Fibroblast of the aortic adventitia (primary cell): ENCODE measurements around the gene ADARB2. TPM values are rescaled to one million over a fixed set of nuclear protein-coding genes. Genes with fewer than 3 reads are reported as not detected.

ENCODE experiments used
- DNase-seq: peaks from one replicate; pipeline ENCODE4 v3.0.0-alpha.2; 2010; ENCODE audit warnings: low read depth
- H3K4me3 ChIP-seq: 2 replicates; pipeline ENCODE4 v1.5.1; 2011; ENCODE audit warnings: low read depth, mild to moderate bottlenecking, control low read depth, low read length, moderate library complexity
- CTCF ChIP-seq: IDR thresholded peaks from 2 replicates; pipeline ENCODE4 v1.5.1; 2011; ENCODE audit warnings: mild to moderate bottlenecking, low read length, control low read depth, inconsistent platforms; ENCODE audit not compliant: insufficient read depth
- total RNA-seq: library from RNA; depleted of rRNA; stranded (reverse); fragments of >200 nt; gene quantifications from 2 replicates; pipeline ENCODE4 v1.2.3, GENCODE V29; 2012; ENCODE audit warnings: low replicate concordance

Gene ADARB2
- total RNA-seq, 1 donor, result not detected

- TF ChIP-seq CTCF, result no peak
- no peak overlapping the region for H3K4me3 ChIP-seq
- no peak for DNase-seq
Measured at GRCh38 chr10:1679821-1680650, 57.3 kb downstream of the ADARB2 start.

GRCh38 chr10:1678084-1678483 lies 59.2 kb downstream of the ADARB2 start:
- no peak for DNase-seq
- no peak for TF ChIP-seq CTCF
- H3K4me3 ChIP-seq, result no peak overlapping the region

DNA sequence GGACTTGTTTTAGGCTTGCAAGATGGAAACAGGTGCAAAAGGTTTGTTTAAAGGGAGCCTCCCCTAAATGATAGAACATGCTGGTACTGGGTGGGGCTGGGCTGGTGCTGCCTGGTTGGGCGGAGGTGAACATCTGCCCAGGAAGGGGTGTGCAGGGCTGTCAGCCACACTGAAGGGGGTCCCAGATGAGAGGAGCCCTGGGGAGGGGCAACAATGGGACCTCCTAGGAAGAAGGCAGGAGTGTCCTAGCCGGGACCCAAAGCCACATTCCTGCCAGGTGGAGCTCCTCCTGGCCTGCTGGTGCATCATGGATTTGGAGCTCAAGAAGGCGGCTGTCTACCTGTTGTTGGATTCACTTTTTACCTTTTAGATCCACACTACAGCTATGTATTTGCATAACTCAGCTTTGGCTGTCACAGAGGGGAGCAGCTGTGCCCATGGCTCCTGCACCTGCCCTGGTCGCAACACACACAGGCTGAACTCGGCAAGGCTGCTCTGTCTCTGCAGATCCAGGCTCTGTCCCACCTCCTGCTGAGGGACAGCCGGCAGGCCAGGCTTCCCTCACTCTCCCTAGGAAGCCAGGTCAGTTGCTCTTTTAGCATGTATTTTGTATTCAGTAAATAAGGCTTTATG lies 59.9 kb downstream of the ADARB2 start:
- no peak for TF ChIP-seq CTCF
- DNase-seq, result no peak
- H3K4me3 ChIP-seq, result no peak overlapping the region

DNA sequence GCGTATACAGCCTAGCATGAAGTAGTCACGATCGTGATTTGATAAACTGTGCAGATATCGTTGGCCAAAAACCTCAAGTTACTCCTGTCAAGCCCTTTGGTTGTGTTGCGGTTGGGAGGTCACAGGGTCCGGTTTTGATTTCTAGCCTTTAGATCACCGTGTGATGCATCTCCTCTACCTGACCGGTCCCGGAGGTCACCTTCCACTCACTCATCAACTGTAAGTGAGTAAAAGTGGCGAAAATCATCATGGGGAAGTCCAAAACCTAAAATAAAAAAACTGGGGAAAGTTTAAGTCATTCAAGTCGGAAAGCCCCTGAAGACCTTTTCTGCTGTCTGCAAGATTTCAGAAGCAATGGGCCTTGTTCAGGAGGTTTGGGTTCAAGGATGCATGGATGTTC lies 62.8 kb downstream of the ADARB2 start:
- TF ChIP-seq CTCF, result no peak
- DNase-seq, result no peak

GRCh38 chr10:1673568-1674345 lies 63.6 kb downstream of the ADARB2 start:
- DNase-seq, result no peak
- no peak for TF ChIP-seq CTCF
- H3K4me3 ChIP-seq, result no peak overlapping the region

More for the DNA sequence above, 62.8 kb downstream of the ADARB2 start:
- H3K4me3 ChIP-seq, result no peak overlapping the region

- DNase-seq, result no peak
- H3K4me3 ChIP-seq, result no peak overlapping the region
- TF ChIP-seq CTCF, result no peak
Measured at GRCh38 chr10:1672001-1672781, 65.1 kb downstream of the ADARB2 start.
